ENCODE results near the gene ADCY2. TPM values are rescaled to one million over a fixed set of nuclear protein-coding genes. Genes with fewer than 3 reads are reported as not detected.
A peak's percentile ranks its signal among the peaks of the same experiment; 100 is the strongest.

ADCY2 gene
- total and polyA plus RNA-seq, 9 of the 15 experiments (the other 6 are each of a cell fraction or from before 2014, with no cell fraction given) = 0.01 to 0.15 (median 0.03) TPM; not detected in 5

GRCh38 chr5:7827610-7828009, 431.7 kb downstream of the ADCY2 start:
- DNase-seq (ENCODE audit: extremely low read depth in 1 of 4, low spot score in 3 of 4) (no peak), ATAC-seq (peak; percentile 48; the same call in 1 of the 3 replicates), FAIRE-seq (no peak)
- CTCF ChIA-PET (ENCODE audit: low intra/inter-chr PET ratio) = no interaction called here
- intact Hi-C loops (cut with micrococcal nuclease) = no loop called here
- Histone ChIP-seq H3K4me3 (no peak overlapping the region), H3K9ac (ENCODE audit: insufficient read depth in 1 of 2, low read depth in 2 of 2, low read length in 2 of 2) (no peak overlapping the region), H3K4me1 (replicated peaks in 1 of 2; ENCODE audit: control insufficient read depth in 2 of 2, insufficient read depth in 2 of 2, low read length in 2 of 2) (no peaks in the 10 kb centered on the region), H3K27me3 (ENCODE audit: control insufficient read depth in 2 of 2, insufficient read depth in 2 of 2, low read length in 2 of 2) (peaks cover 14 to 68% of the 10 kb centered on the region in 2 experiments), H3K9me1 (ENCODE audit: control insufficient read depth, insufficient read depth, low read length) (no peaks in the 10 kb centered on the region), H3K27ac (ENCODE audit: extremely low read depth, low read depth, low read length) (no peak overlapping the region), H3K36me3 (ENCODE audit: control insufficient read depth, insufficient read depth, low read length) (no peaks in the 10 kb centered on the region), H3K9me3 (replicated peaks; ENCODE audit: control insufficient read depth, insufficient read depth, low read depth, low read length) (no peaks in the 10 kb centered on the region), H4K20me1 (replicated peaks; ENCODE audit: control insufficient read depth, insufficient read depth, low read length) (no peaks in the 10 kb centered on the region), H2AFZ (ENCODE audit: low read depth, low read length) (no peak overlapping the region), H3K79me2 (ENCODE audit: control insufficient read depth, insufficient read depth, low read length) (no peaks in the 10 kb centered on the region), H3K4me2 (ENCODE audit: insufficient read depth, low read length) (no peak overlapping the region)
- 2% methylated on average over 6 of the region's 6 CpGs for WGBS (ENCODE audit: insufficient coverage, low coverage, missing lambda C conversion rate)
- in situ Hi-C loops (cut with MboI) = no loop called here
- TF ChIP-seq, protein P1, sequence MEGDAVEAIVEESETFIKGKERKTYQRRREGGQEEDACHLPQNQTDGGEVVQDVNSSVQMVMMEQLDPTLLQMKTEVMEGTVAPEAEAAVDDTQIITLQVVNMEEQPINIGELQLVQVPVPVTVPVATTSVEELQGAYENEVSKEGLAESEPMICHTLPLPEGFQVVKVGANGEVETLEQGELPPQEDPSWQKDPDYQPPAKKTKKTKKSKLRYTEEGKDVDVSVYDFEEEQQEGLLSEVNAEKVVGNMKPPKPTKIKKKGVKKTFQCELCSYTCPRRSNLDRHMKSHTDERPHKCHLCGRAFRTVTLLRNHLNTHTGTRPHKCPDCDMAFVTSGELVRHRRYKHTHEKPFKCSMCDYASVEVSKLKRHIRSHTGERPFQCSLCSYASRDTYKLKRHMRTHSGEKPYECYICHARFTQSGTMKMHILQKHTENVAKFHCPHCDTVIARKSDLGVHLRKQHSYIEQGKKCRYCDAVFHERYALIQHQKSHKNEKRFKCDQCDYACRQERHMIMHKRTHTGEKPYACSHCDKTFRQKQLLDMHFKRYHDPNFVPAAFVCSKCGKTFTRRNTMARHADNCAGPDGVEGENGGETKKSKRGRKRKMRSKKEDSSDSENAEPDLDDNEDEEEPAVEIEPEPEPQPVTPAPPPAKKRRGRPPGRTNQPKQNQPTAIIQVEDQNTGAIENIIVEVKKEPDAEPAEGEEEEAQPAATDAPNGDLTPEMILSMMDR (IDR thresholded peaks at IDR 0.05 in 2 of 3, conservative IDR thresholded peaks at IDR 0.05 in 1 of 3; ENCODE audit: insufficient read depth in 2 of 3, low read depth in 1 of 3, low read length in 3 of 3) = peak in 2 of 3 experiments; percentile 25 to 29; a peak in 2 of 6 replicates
- no peak for TF ChIP-seq FOXP4 (CRISPR knock-in tag; IDR thresholded peaks at IDR 0.05; ENCODE audit: borderline replicate concordance)
- no peak for TF ChIP-seq HMG20A (CRISPR knock-in tag; conservative IDR thresholded peaks at IDR 0.05)
- POLR2A ChIA-PET = interaction anchor here (1.3 kb wide), 1 partner anchor 41 kb away, joined by 4 read pairs; the partner anchor contains the start of genes FASTKD3 and MTRR
- no TSS peak for BruUV-seq (replicated peaks)

Data from K562 (cell line).